Measurements from ENCODE around the gene SLC35F6. TPM values are rescaled to one million over a fixed set of nuclear protein-coding genes. Genes with fewer than 3 reads are reported as not detected.

The SLC35F6 gene
- total RNA-seq, 3 donors from 2014 or later (not counting 1 experiment from before 2014, with no cell fraction given): 30.0 to 35.6 (median 30.4) TPM

DNA sequence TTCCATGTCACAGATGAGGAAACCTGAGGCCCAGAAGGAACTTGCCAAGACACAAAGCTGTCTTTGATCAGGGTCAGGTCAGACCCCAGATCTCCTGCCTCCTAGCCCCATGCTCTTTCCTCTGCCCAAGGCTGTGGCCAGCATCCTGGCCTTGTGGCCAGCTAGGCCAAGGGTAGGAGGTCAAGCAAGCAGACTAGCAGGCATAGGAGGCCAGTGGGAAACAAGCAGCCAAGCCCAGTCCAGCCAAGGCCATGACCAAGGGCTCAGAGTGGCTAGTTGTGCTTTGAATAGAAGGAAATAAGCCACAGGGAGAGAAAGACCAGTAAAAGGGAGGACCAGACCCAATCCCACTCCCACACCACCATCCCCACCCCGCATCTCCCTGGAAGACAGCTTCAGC, 41.2 kb upstream of the SLC35F6 start:
- H3K27me3 Mint-ChIP-seq (ENCODE audit: low read depth in 2 of 2): peaks cover 0 to 3% of the 10 kb centered on the region in 2 donors
- no peak overlapping the region for H3K4me3 Mint-ChIP-seq
- H3K9me3 Mint-ChIP-seq: no peaks in the 10 kb centered on the region

DNA sequence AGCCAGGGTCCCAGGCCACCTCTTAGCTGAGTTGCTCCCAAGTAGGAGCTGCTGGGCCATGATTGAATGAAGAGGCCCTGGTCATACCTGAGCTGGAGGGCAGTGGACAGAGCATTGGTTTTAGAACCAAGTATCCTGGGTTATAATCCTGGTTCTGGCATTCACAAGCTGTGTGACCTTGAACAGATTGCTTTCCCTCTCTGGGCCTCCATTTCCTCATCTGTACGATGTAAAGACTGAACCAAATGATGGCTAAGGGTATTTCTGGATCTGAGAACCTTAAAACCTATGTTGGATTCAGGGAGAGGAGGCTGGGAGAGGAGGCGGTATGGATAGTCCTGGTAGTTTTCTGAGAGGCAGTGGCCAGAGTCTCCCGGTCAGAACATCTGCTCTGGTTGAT, 40.6 kb upstream of the SLC35F6 start:
- Histone ChIP-seq H3K27ac (ENCODE audit: low read length) (no peak overlapping the region), H3K9me3 (ENCODE audit: control insufficient read depth, insufficient read depth, low read length) (no peaks in the 10 kb centered on the region), H3K4me1 (ENCODE audit: control insufficient read depth, insufficient read depth, low read length) (peaks cover 1% of the 10 kb centered on the region), H3K4me3 (ENCODE audit: low read length) (no peak overlapping the region), H3K36me3 (ENCODE audit: control insufficient read depth, insufficient read depth, low read length) (no peaks in the 10 kb centered on the region), H3K27me3 (ENCODE audit: control insufficient read depth, insufficient read depth, low read length) (peaks cover 3% of the 10 kb centered on the region)
- DNase-seq: no peak
- intact Hi-C loops (cut with micrococcal nuclease): no loop called here
- no peak for ATAC-seq
- Mint-ChIP-seq H3K9me3 (no peaks in the 10 kb centered on the region), H3K27me3 (ENCODE audit: low read depth in 2 of 2) (peaks cover 0 to 3% of the 10 kb centered on the region in 2 donors), H3K36me3 (no peaks in the 10 kb centered on the region), H3K4me1 (peaks cover 0 to 7% of the 10 kb centered on the region in 2 donors), H3K27ac (no peak overlapping the region), H3K4me3 (no peak overlapping the region)
- 86% methylated on average over 3 of the region's 3 CpGs for WGBS (ENCODE audit: insufficient coverage)
- TF ChIP-seq, protein P1, sequence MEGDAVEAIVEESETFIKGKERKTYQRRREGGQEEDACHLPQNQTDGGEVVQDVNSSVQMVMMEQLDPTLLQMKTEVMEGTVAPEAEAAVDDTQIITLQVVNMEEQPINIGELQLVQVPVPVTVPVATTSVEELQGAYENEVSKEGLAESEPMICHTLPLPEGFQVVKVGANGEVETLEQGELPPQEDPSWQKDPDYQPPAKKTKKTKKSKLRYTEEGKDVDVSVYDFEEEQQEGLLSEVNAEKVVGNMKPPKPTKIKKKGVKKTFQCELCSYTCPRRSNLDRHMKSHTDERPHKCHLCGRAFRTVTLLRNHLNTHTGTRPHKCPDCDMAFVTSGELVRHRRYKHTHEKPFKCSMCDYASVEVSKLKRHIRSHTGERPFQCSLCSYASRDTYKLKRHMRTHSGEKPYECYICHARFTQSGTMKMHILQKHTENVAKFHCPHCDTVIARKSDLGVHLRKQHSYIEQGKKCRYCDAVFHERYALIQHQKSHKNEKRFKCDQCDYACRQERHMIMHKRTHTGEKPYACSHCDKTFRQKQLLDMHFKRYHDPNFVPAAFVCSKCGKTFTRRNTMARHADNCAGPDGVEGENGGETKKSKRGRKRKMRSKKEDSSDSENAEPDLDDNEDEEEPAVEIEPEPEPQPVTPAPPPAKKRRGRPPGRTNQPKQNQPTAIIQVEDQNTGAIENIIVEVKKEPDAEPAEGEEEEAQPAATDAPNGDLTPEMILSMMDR (IDR thresholded peaks at IDR 0.05): no peak

More for the DNA sequence above, 41.2 kb upstream of the SLC35F6 start:
- H3K36me3 ChIP-seq (ENCODE audit: control insufficient read depth, insufficient read depth, low read length): no peaks in the 10 kb centered on the region
- Mint-ChIP-seq H3K36me3 (no peaks in the 10 kb centered on the region), H3K27ac (no peak overlapping the region), H3K4me1 (peaks cover 0 to 3% of the 10 kb centered on the region in 2 donors)
- H3K4me3 ChIP-seq (ENCODE audit: low read length): no peak overlapping the region
- H3K27me3 ChIP-seq (ENCODE audit: control insufficient read depth, insufficient read depth, low read length): peaks cover 3% of the 10 kb centered on the region
- no peak overlapping the region for H3K27ac ChIP-seq (ENCODE audit: low read length)
- DNase-seq: no peak
- ATAC-seq: no peak
- 100% methylated on average over 1 of the region's 1 CpG for WGBS (ENCODE audit: insufficient coverage)
- H3K9me3 ChIP-seq (ENCODE audit: control insufficient read depth, insufficient read depth, low read length): no peaks in the 10 kb centered on the region
- intact Hi-C loops (cut with micrococcal nuclease): no loop called here
- TF ChIP-seq, protein P1 (IDR thresholded peaks at IDR 0.05): no peak
- H3K4me1 ChIP-seq (ENCODE audit: control insufficient read depth, insufficient read depth, low read length): no peaks in the 10 kb centered on the region

DNA sequence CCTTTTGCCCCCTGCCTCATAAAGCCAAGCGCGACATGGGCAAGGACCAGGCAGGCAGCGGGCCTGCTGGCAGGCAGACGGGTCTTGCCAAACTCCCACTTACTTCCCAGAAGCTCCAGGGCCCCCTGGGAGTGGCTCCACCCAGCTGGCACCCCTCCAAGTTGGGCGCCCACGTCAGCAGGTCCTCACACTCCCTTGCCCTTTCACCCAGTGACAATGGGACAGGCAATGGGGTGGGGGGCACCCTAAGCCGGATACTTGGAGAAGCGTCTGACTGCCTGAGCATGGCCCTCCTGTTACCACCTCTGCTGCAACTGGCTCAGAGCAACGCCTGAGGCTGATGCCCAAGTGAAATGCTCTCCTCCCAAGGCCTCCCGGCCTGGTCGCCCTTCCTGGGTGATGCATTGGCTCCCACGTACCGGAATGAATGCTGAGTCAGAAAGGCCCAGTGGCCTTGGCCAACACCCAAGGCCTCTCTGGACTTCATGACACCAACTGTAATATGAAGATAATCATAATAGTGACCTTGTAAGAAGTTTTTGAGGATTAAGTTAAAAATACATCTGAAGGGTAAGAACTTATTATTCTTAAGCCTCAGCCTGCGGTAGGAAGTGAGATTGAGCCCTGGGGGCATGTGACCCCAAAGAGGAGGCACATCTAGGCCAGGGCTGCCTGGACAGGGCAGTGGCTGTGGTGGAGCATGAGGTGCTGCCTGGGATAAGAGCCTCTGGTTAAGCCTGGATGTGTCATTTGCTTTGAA, 39.9 kb upstream of the SLC35F6 start:
- 85% methylated on average over 14 of the region's 14 CpGs for WGBS (ENCODE audit: insufficient coverage)
- H3K4me1 Mint-ChIP-seq: peaks cover 0 to 7% of the 10 kb centered on the region in 2 donors
- H3K4me3 Mint-ChIP-seq: no peak overlapping the region
- H3K36me3 Mint-ChIP-seq: no peaks in the 10 kb centered on the region
- H3K4me3 ChIP-seq (ENCODE audit: low read length): no peak overlapping the region
- DNase-seq (no peak), ATAC-seq (no peak)
- TF ChIP-seq, protein P1 (IDR thresholded peaks at IDR 0.05): no peak
- no peak overlapping the region for H3K27ac ChIP-seq (ENCODE audit: low read length)
- no peaks in the 10 kb centered on the region for H3K9me3 Mint-ChIP-seq
- no peaks in the 10 kb centered on the region for H3K9me3 ChIP-seq (ENCODE audit: control insufficient read depth, insufficient read depth, low read length)
- intact Hi-C loops (cut with micrococcal nuclease): no loop called here
- H3K4me1 ChIP-seq (ENCODE audit: control insufficient read depth, insufficient read depth, low read length): peaks cover 4% of the 10 kb centered on the region
- no peak overlapping the region for H3K27ac Mint-ChIP-seq
- H3K27me3 Mint-ChIP-seq (ENCODE audit: low read depth in 2 of 2): peaks cover 0 to 6% of the 10 kb centered on the region in 2 donors
- H3K36me3 ChIP-seq (ENCODE audit: control insufficient read depth, insufficient read depth, low read length): no peaks in the 10 kb centered on the region
- H3K27me3 ChIP-seq (ENCODE audit: control insufficient read depth, insufficient read depth, low read length): peaks cover 3% of the 10 kb centered on the region
